HG02870 (cell line): ENCODE data around the gene TUBA4A.
"Not testable (repeated sequence)": the region's sequence is repeated elsewhere in the genome, so short reads cannot be mapped to it uniquely, and the experiment has no call there.

Experiments
- ATAC-seq: cut with Tn5 transposase; IDR thresholded peaks from one replicate; pipeline ENCODE4 v1.9.1; 2021; ENCODE audit warnings: mild to moderate bottlenecking, moderate library complexity; ENCODE audit not compliant: unreplicated experiment

TUBA4A gene

DNA sequence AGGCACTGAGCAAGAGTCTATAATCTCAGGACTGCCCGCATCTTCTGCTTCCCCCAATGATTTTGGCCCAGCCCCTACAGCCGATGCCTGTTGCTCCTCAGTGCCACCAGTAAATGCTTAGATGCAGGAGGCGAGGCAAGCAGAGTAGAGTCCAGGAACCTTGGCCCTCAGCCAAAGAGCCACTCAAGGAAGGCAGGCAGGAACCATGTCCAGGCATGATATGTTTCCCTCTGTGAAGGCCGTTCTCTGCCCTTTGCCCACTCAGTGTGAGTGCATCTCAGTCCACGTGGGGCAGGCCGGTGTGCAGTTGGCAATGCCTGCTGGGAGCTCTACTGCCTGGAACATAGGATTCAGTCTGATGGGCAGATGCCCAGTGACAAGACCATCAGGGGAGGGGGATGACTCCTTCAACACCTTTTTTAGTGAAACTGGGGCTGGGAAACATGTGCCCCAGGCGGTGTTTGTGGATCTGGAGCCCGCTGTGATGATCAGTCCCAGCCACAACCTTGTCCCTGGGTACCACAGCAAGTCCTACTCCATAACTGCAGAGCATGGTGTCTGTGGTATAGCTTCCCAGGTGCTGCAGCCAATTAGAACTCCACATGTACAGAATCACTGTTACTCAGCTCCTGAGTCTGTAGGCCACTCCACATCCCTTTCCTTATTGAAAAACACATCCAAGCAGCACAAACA, 15.8 kb upstream of the TUBA4A start:
- ATAC-seq = no peak

GRCh38 chr2:219268294-219268693, 14.6 kb upstream of the TUBA4A start:
- ATAC-seq = no peak

DNA sequence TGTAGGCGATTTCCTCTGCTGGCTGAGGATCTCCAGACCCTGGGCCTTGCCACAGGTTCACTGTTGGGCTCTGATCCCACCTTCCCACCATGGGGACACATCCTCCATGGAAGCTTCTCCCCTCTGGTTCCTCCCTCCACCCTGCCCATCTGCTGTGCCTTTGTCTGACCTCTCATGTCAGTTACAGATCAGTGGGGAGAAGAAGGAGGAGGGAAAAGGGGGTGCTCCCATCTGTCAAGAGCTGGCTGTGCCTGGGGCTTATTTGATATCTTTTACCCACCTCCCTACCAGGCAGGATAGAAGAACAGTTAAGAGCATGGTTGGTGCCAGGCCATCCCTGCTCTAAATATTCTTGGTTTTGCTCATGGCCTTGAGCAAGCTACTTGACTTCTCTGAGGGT, 13.2 kb upstream of the TUBA4A start:
- no peak for ATAC-seq

- no peak for ATAC-seq
Measured at GRCh38 chr2:219266232-219266631, 12.5 kb upstream of the TUBA4A start.

GRCh38 chr2:219261024-219261855, 7.5 kb upstream of the TUBA4A start:
- ATAC-seq = no peak

GRCh38 chr2:219258942-219259341, 5.2 kb upstream of the TUBA4A start:
- ATAC-seq = not testable (repeated sequence)

GRCh38 chr2:219254590-219255201, 978 bp upstream of the TUBA4A start:
- peak; percentile 23 for ATAC-seq

- peak; percentile 20 for ATAC-seq
Measured at GRCh38 chr2:219252900-219253752, 592 bp downstream of the TUBA4A start, which contains the start of gene TUBA4B. Gene TUBA4B (plus strand): TSS chr2:219253243. CDS start chr2:219253408, 165 bp downstream.

DNA sequence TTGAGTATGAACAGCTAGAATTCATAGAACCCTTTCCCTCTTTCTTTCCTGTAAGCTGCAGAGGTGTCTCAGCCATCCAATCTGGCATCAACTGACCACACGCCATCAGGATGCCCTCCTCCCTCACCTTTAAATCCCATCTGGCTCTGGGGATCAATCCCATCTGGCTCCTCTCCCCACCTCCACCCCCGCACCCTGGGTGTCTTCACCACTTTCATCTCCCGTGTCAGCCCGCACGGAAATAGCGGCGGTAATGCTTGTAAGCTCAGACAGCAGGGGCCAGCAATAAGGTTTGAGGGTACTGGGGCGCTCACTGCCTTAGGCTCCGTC, 1.2 kb downstream of the TUBA4A start:
- ATAC-seq = no peak

DNA sequence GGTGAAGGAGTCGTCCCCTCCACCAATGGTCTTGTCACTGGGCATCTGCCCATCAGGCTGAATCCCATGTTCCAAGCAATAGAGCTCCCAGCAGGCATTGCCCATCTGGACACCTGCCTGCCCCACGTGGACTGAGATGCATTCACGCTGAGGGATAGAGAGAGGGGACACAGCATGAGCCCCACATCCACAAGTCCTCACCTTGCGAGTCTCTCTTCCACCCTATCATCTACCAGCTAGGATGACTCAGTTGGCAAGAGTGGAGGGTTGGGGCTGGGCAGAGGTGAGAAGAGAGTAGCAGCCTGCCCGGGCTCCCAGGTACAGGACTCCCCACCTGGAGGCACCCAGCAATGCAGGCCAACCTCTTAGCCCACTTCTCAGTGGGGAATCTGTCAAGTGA, 1.6 kb downstream of the TUBA4A start:
- ATAC-seq = no peak

DNA sequence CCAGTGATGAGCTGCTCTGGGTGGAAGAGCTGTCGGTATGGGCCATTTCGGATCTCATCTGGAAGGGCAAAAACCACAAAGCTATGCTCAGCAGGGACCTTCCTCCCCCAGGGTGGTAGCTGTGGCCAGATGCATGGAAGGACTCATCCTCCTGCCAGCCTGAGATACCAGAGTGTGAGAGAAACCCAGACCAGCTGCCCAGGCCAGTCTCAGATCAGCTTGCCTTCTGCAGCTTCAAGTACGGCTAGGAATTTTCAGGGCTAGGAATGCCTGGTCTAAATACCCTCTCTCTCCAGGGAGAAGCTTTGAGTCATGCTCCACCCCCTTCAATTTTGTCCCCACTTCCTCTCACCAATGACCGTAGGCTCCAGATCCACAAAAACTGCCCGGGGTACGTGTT, 2.1 kb downstream of the TUBA4A start:
- no peak for ATAC-seq

GRCh38 chr2:219250049-219250781, 3.5 kb downstream of the TUBA4A start:
- ATAC-seq = no peak

DNA sequence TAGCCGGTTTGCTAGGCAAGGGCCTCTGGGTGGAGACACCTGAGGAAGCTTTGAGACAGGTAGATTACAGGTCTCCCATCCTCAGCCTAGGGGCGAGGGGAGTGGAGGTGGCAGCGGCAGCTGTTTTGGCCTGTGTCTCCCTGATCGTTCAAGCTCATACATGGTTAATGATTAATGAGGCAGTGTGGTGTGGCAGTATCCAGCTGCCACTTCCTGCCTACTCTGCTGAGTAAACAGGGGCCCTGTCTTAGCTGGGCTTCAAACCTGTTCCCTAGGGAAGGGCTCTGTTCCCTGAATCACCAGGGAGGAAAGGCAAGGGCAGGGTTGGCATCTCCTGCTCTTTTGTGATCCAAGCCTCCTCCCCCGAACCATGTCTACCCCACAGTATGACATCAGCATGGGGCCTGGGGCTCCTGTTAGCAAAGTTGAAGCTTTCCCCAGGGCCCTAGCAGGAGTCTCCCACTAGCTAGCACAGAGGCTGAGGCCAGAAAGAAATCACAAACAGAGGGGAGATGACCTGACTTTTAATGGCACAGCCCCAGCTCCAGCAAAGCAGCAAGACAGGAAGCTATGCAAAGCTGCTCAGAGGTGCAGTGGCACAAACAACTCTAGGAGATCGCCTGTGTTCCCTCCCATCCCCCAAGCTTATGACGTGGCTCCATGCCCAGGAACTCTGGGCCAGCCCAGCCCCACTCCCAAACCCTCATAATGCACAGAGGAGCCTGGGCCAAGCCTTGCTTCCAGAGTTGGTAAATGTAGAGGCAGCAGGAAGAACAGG, 4.3 kb downstream of the TUBA4A start:
- ATAC-seq = no peak

GRCh38 chr2:219248845-219249202, 4.9 kb downstream of the TUBA4A start:
- ATAC-seq = no peak

DNA sequence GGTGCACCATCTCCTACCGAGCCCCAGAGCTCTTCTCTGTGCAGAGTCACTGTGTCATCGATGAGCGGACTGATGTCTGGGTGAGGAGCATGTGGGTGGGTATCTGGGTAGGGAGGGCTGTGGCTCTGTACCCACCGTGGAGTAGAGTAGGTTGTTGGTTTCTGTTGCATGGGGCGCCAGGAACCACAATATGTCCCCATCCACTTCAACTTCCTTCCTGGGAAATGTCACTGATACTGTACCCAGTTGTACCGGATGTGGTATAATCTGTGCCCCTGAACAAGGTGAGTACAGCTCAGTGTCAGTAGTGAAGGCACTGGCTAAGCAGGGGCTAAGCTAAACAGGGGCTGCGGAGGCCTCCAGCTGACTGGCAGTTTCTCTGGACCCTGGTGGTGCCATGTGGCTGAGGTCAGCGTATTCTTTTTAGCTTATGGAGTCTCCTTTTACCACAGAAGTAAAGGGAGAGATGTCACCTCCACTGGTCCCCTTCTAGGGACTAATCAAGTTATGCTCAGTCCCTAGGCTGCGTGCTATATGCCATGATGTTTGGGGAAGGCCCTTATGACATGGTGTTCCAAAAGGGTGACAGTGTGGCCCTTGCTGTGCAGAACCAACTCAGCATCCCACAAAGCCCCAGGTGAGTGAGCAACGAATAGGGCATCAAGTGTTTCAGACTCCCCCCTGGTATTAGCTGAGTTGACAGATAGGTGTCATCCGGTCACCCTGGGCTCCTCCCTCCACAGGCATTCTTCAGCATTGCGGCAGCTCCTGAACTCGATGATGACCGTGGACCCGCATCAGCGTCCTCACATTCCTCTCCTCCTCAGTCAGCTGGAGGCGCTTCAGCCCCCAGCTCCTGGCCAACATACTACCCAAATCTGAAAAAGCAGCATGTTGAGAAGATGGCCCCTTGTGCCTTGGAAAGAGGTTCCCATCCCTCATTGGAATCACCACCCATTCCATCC, 5.8 kb downstream of the TUBA4A start:
- ATAC-seq = no peak

DNA sequence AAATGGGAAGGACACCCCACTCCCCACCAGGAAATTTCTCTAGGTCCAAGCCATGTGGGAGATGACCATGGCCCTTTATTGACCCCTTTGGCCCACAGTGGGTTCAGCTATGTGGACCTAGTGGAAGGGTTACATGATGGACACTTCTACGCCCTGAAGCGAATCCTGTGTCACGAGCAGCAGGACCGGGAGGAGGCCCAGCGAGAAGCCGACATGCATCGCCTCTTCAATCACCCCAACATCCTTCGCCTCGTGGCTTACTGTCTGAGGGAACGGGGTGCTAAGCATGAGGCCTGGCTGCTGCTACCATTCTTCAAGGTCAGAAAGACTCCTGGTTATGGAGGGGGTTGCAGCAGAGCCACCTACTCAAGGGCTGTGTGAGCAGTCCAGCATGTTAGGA, 7.2 kb downstream of the TUBA4A start:
- ATAC-seq = no peak

DNA sequence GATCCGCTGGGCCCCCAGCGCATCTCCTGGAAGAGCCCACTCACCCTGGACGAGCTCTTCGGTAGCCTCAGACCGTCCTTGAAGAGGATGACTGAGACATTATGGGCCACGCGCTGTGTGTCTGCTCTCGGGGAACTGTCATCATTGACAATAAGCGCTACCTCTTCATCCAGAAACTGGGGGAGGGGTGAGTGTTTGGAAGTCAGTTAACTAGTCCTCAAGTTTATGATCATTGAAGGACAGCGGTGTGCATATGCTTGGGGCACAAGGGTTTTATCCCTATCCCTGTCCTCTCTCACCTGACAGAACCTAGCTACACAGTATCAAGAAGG, 7.9 kb downstream of the TUBA4A start:
- ATAC-seq = no peak

DNA sequence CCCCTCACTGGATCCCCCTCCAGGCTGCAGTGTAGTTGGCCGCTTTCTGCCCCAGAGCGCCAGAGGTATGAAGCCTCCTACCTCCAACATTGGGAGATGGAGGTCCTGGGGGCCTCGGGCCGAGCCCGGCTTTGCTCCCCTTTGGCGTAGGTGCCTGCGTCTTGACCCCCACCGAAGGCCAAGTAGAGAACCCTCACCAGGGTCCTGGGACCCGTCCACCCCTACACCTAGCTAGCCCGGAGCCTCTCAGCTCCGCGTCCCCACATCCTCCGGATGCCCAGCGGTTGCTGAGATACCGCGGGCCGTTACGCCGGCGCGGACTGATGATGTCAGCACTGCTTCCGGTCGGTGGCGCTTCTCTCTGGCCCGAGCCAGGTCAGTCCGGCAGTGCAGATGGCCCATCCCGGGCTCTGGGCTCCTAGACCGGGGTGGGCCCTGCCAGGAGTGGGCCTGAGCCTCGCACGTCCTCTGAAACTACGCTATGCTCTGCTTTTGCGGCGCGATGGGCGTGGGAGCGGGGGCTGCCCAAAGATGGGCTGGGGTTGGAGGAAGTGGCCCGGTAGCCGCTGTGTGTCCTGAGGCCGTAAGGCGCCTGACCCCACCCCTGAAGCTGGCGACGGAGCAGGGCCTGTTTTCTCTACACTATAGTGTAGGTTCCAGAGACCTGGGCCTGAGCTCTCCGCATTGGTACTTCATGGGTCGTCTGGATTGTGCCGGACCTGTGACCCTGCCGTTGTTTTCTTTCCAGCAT, 8.4 kb downstream of the TUBA4A start, which contains the start of the genes GLB1L and STK16:
Gene GLB1L, minus strand, starts transcription at position 297 of the 751 bp plus-strand sequence. CDS start 1,871 bp downstream, outside the sequence.
Gene STK16, plus strand, starts transcription at position 332 of the 751 bp plus-strand sequence. CDS start 521 bp downstream, outside the sequence.
- ATAC-seq = peak; percentile 72
